Loucy (cell line): ENCODE data around the gene RAB8A.
A peak's percentile ranks its signal among the peaks of the same experiment; 100 is the strongest.

ENCODE experiments used
- H2AFZ ChIP-seq: fragments of 200-600 bp; sonication (generic); 2 replicates; pipeline ENCODE4 v1.6.0; 2016; ENCODE audit warnings: antibody characterized with exemption, mild to moderate bottlenecking, low read length, moderate library complexity
- H3F3A ChIP-seq: fragments of 200-600 bp; 2 replicates; pipeline ENCODE4 v1.6.0; 2016; ENCODE audit warnings: antibody characterized with exemption, low read depth, mild to moderate bottlenecking
- H3K27me3 ChIP-seq: fragments of 200-600 bp; sonication (generic); 2 replicates; pipeline ENCODE4 v1.6.1; 2014; ENCODE audit warnings: low read length, mild to moderate bottlenecking; ENCODE audit not compliant: insufficient read depth, poor library complexity, severe bottlenecking
- H3K36me3 ChIP-seq: fragments of 200-600 bp; sonication (generic); 2 replicates; pipeline ENCODE4 v1.6.1; 2016; ENCODE audit warnings: low read length; ENCODE audit not compliant: insufficient read depth
- H3K4me1 ChIP-seq: fragments of 200-600 bp; sonication (generic); 2 replicates; pipeline ENCODE4 v1.5.1; 2014; ENCODE audit warnings: low read length, mild to moderate bottlenecking; ENCODE audit not compliant: insufficient read depth, poor library complexity, severe bottlenecking
- H3K4me2 ChIP-seq: fragments of 200-600 bp; sonication (generic); 2 replicates; pipeline ENCODE4 v1.6.0; 2014; ENCODE audit warnings: antibody characterized with exemption, low read length, low read depth, mild to moderate bottlenecking; ENCODE audit not compliant: poor library complexity, severe bottlenecking
- H3K4me3 ChIP-seq: fragments of 200-600 bp; sonication (generic); 2 replicates; pipeline ENCODE4 v1.5.1; 2014; ENCODE audit warnings: low read length, mild to moderate bottlenecking, mixed read lengths; ENCODE audit not compliant: poor library complexity, severe bottlenecking
- H3K79me2 ChIP-seq: fragments of 200-600 bp; sonication (generic); 2 replicates; pipeline ENCODE4 v1.6.1; 2014; ENCODE audit warnings: low read length; ENCODE audit not compliant: insufficient read depth
- H3K9ac ChIP-seq: fragments of 200-600 bp; sonication (generic); 2 replicates; pipeline ENCODE4 v1.6.0; 2014; ENCODE audit warnings: mild to moderate bottlenecking, low read depth, low read length, moderate library complexity; ENCODE audit not compliant: poor library complexity, severe bottlenecking
- H3K9me2 ChIP-seq: fragments of 200-600 bp; sonication (generic); replicated peaks from 2 replicates; pipeline ENCODE4 v1.6.1; 2016; ENCODE audit warnings: low read depth, low read length, mixed read lengths
- H3K9me3 ChIP-seq: fragments of 200-600 bp; sonication (generic); 2 replicates; pipeline ENCODE4 v1.6.1; 2014; ENCODE audit warnings: mild to moderate bottlenecking, antibody characterized with exemption, low read length, low read depth; ENCODE audit not compliant: insufficient read depth
- H4K20me1 ChIP-seq: fragments of 200-600 bp; sonication (generic); 2 replicates; pipeline ENCODE4 v1.6.0; 2014; ENCODE audit warnings: antibody characterized with exemption, low read length, mild to moderate bottlenecking; ENCODE audit not compliant: insufficient read depth, poor library complexity, severe bottlenecking
- CTCF ChIP-seq: fragments of 200-600 bp; sonication (generic); conservative IDR thresholded peaks from 2 replicates; pipeline ENCODE4 v1.5.1; 2014; ENCODE audit warnings: mild to moderate bottlenecking, antibody characterized with exemption, low read length
- EZH2phosphoT487 ChIP-seq: fragments of 200-600 bp; IDR thresholded peaks from 2 replicates; pipeline ENCODE4 v1.6.1; 2018; ENCODE audit warnings: antibody characterized with exemption, mild to moderate bottlenecking, moderate library complexity, borderline replicate concordance

Gene RAB8A

GRCh38 chr19:16136185-16136999 is 24.7 kb downstream of the RAB8A start:
- H3K27me3 ChIP-seq: no peaks in the 10 kb centered on the region
- H3K4me1 ChIP-seq: peaks cover 48% of the 10 kb centered on the region
- no peaks in the 10 kb centered on the region for H4K20me1 ChIP-seq
- peak overlapping the region; percentile 20 for H3K9ac ChIP-seq
- peaks cover 33% of the 10 kb centered on the region; the same call in 1 of the 2 replicates for H3K36me3 ChIP-seq
- peaks cover 16% of the 10 kb centered on the region; the same call in 1 of the 2 replicates for H3K79me2 ChIP-seq
- no peaks in the 10 kb centered on the region for H3K9me2 ChIP-seq
- H3K9me3 ChIP-seq: no peaks in the 10 kb centered on the region
- no peak overlapping the region for H3K4me3 ChIP-seq
- H2AFZ ChIP-seq: no peak overlapping the region
- TF ChIP-seq EZH2phosphoT487 (no peak), CTCF (no peak)
- peak overlapping the region; percentile 25 for H3K4me2 ChIP-seq
- 0 out of 2 replicates have a peak, but pooled peaks cover 7% of the 10 kb centered on the region for H3F3A ChIP-seq

GRCh38 chr19:16139752-16140151 is 28.1 kb downstream of the RAB8A start:
- TF ChIP-seq CTCF (no peak), EZH2phosphoT487 (no peak)
- Histone ChIP-seq H3K79me2 (peaks cover 37% of the 10 kb centered on the region), H4K20me1 (no peaks in the 10 kb centered on the region), H3K9me3 (no peaks in the 10 kb centered on the region), H3K9ac (peak overlapping the region; percentile 83), H3K4me2 (peak overlapping the region; percentile 64), H3K27me3 (no peaks in the 10 kb centered on the region), H3K9me2 (no peaks in the 10 kb centered on the region), H2AFZ (no peak overlapping the region), H3K4me1 (peaks cover 67% of the 10 kb centered on the region), H3K4me3 (peak overlapping the region; percentile 55), H3F3A (0 out of 2 replicates have a peak, but pooled peaks cover 7% of the 10 kb centered on the region), H3K36me3 (no peaks in the 10 kb centered on the region)

- Histone ChIP-seq H2AFZ (no peak overlapping the region), H3K36me3 (no peaks in the 10 kb centered on the region), H3F3A (0 out of 2 replicates have a peak, but pooled peaks cover 7% of the 10 kb centered on the region), H3K4me2 (peak overlapping the region; percentile 64), H3K4me3 (peak overlapping the region; percentile 2), H3K9ac (peak overlapping the region; percentile 83), H3K4me1 (peaks cover 76% of the 10 kb centered on the region), H3K9me3 (no peaks in the 10 kb centered on the region), H4K20me1 (peaks cover 5% of the 10 kb centered on the region), H3K9me2 (no peaks in the 10 kb centered on the region), H3K27me3 (no peaks in the 10 kb centered on the region), H3K79me2 (peaks cover 50% of the 10 kb centered on the region)
- no peak for TF ChIP-seq EZH2phosphoT487
- TF ChIP-seq CTCF: 0 out of 2 replicates have a peak, but pooled peaks have one; percentile 18
Measured at GRCh38 chr19:16141043-16141442, 29.4 kb downstream of the RAB8A start.
